Fibroblast of lung (primary cell): Measurements from ENCODE around the gene TMEM94.

ENCODE experiments used
- CTCF ChIP-seq, 2 donors: IDR thresholded peaks in 1 of 2; conservative IDR thresholded peaks in 1 of 2; 1 replicate in 1 of 2; 2 replicates in 1 of 2; pipeline ENCODE4 v1.5.1; 2011 to 2012; ENCODE audit warnings: low read length in 2 of 2, control low read depth in 1 of 2, inconsistent platforms in 1 of 2, low read depth in 1 of 2, mild to moderate bottlenecking in 1 of 2
- EZH2 ChIP-seq: IDR thresholded peaks from 2 replicates; pipeline ENCODE4 v1.5.1; 2012; ENCODE audit warnings: low read length, control low read depth, mild to moderate bottlenecking; ENCODE audit errors: missing control alignments

- TF ChIP-seq CTCF (conservative IDR thresholded peaks at IDR 0.05 in 1 of 2, IDR thresholded peaks at IDR 0.05 in 1 of 2; ENCODE audit: low read depth in 1 of 2, low read length in 2 of 2) (no peak), EZH2 (no peak)
Observed at GRCh38 chr17:75445296-75445695, 11.1 kb upstream of the TMEM94 start.
